HEK293 (cell line): ENCODE data around the gene MYBPH.

ENCODE experiments used
- CTCF ChIA-PET: fragments of 350-600 bp; formaldehyde crosslinking; extraction: SDS; loops from one replicate; lab custom pipeline; 2021; ENCODE audit warnings: antibody characterized with exemption; lab: Yijun Ruan, JAX
- POLR2A ChIA-PET: fragments of 300-600 bp; formaldehyde crosslinking; extraction: SDS; loops from one replicate; lab custom pipeline; 2020; ENCODE audit warnings: antibody characterized with exemption, inconsistent platforms; lab: Yijun Ruan, JAX
- H3K27ac ChIP-seq: fragments of 200-500 bp; sonication (Bioruptor generic); 2 replicates; pipeline ENCODE4 v1.5.1; 2014; ENCODE audit warnings: low read depth, low read length, control low read depth, inconsistent platforms; ENCODE audit errors: extremely low read depth
- H3K36me3 ChIP-seq, 2 experiments: fragments of 200-500 bp in 1 of 2; sonication (Bioruptor generic) in 1 of 2; 1 replicate in 1 of 2; 2 replicates in 1 of 2; pipeline ENCODE4 v1.5.1; 2014 to 2017; ENCODE audit warnings: inconsistent platforms in 2 of 2, low read length in 2 of 2; ENCODE audit not compliant: control insufficient read depth in 2 of 2, insufficient read depth in 1 of 2
- H3K4me1 ChIP-seq: fragments of 200-500 bp; sonication (Bioruptor generic); 2 replicates; pipeline ENCODE4 v1.5.1; 2014; ENCODE audit warnings: mild to moderate bottlenecking, low read length, inconsistent platforms; ENCODE audit not compliant: control insufficient read depth, insufficient read depth
- H3K4me3 ChIP-seq: 2 replicates; pipeline ENCODE4 v1.5.1; 2011; ENCODE audit warnings: low read depth, mild to moderate bottlenecking, control low read depth, low read length, moderate library complexity
- H3K9me3 ChIP-seq: fragments of 200-500 bp; sonication (Bioruptor generic); 2 replicates; pipeline ENCODE4 v1.5.1; 2014; ENCODE audit warnings: low read depth, low read length, inconsistent platforms; ENCODE audit not compliant: control insufficient read depth, insufficient read depth
- CTCF ChIP-seq: fragments of 450-650 bp; formaldehyde crosslinking; IDR thresholded peaks from 2 replicates; pipeline ENCODE4 v1.5.1; 2016; ENCODE audit warnings: missing biosample characterization, missing genetic modification characterization
- FEZF1 ChIP-seq: fragments of 450-650 bp; formaldehyde crosslinking; IDR thresholded peaks from 2 replicates; pipeline ENCODE4 v1.5.1; 2016; ENCODE audit warnings: missing biosample characterization, missing genetic modification characterization
- GFI1B ChIP-seq: fragments of 450-650 bp; formaldehyde crosslinking; IDR thresholded peaks from 2 replicates; pipeline ENCODE4 v1.5.1; 2016; ENCODE audit warnings: missing biosample characterization, missing genetic modification characterization
- HIC1 ChIP-seq: fragments of 450-650 bp; formaldehyde crosslinking; IDR thresholded peaks from 2 replicates; pipeline ENCODE4 v1.5.1; 2016; ENCODE audit warnings: missing biosample characterization, missing genetic modification characterization
- MZF1 ChIP-seq: fragments of 450-650 bp; formaldehyde crosslinking; IDR thresholded peaks from 2 replicates; pipeline ENCODE4 v1.5.1; 2017; ENCODE audit warnings: missing biosample characterization, missing genetic modification characterization, borderline replicate concordance
- SP7 ChIP-seq: fragments of 450-650 bp; formaldehyde crosslinking; IDR thresholded peaks from 2 replicates; pipeline ENCODE4 v1.5.1; 2016; ENCODE audit warnings: missing biosample characterization, missing genetic modification characterization
- ZNF184 ChIP-seq: fragments of 450-650 bp; IDR thresholded peaks from 2 replicates; pipeline ENCODE4 v1.5.1; 2018; ENCODE audit warnings: missing biosample characterization, mild to moderate bottlenecking, missing genetic modification characterization
- ZNF19 ChIP-seq: fragments of 450-650 bp; formaldehyde crosslinking; IDR thresholded peaks from 2 replicates; pipeline ENCODE4; 2016; ENCODE audit warnings: missing biosample characterization, missing genetic modification characterization, low read depth
- ZNF211 ChIP-seq: fragments of 450-650 bp; formaldehyde crosslinking; IDR thresholded peaks from 2 replicates; pipeline ENCODE4 v1.5.1; 2016; ENCODE audit warnings: low read depth, missing biosample characterization, missing genetic modification characterization
- ZNF292 ChIP-seq: fragments of 450-650 bp; formaldehyde crosslinking; IDR thresholded peaks from 2 replicates; pipeline ENCODE4 v1.5.1; 2016; ENCODE audit warnings: low read depth, missing biosample characterization, missing genetic modification characterization, borderline replicate concordance
- ZNF514 ChIP-seq: fragments of 450-650 bp; formaldehyde crosslinking; IDR thresholded peaks from 2 replicates; pipeline ENCODE4 v1.5.1; 2016; ENCODE audit warnings: missing biosample characterization, missing genetic modification characterization
- ZNF530 ChIP-seq: fragments of 450-650 bp; formaldehyde crosslinking; IDR thresholded peaks from 2 replicates; pipeline ENCODE4 v1.5.1; 2016; ENCODE audit warnings: low read depth, missing biosample characterization, missing genetic modification characterization
- ZNF580 ChIP-seq: fragments of 450-650 bp; formaldehyde crosslinking; IDR thresholded peaks from 2 replicates; pipeline ENCODE4 v1.5.1; 2016; ENCODE audit warnings: missing biosample characterization, missing genetic modification characterization
- ZNF600 ChIP-seq: fragments of 450-650 bp; formaldehyde crosslinking; IDR thresholded peaks from 2 replicates; pipeline ENCODE4 v1.5.1; 2016; ENCODE audit warnings: missing biosample characterization, missing genetic modification characterization
- ZNF626 ChIP-seq: fragments of 450-650 bp; sonication (Bioruptor Pico); formaldehyde crosslinking; IDR thresholded peaks from 2 replicates; pipeline ENCODE4 v1.5.1; 2018; ENCODE audit warnings: missing biosample characterization, missing genetic modification characterization, inconsistent platforms
- ZNF670 ChIP-seq: fragments of 450-650 bp; formaldehyde crosslinking; IDR thresholded peaks from 2 replicates; pipeline ENCODE4 v1.5.1; 2016; ENCODE audit warnings: missing biosample characterization, missing genetic modification characterization, low read depth
- ZNF837 ChIP-seq: fragments of 450-650 bp; formaldehyde crosslinking; IDR thresholded peaks from 2 replicates; pipeline ENCODE4 v1.5.1; 2016; ENCODE audit warnings: missing biosample characterization, missing genetic modification characterization
- TF ChIP-seq, protein P1 (sequence below): fragments of 450-650 bp; formaldehyde crosslinking; IDR thresholded peaks from 2 replicates; pipeline ENCODE4 v1.5.1; 2016; ENCODE audit warnings: missing biosample characterization, missing genetic modification characterization

The MYBPH gene

GRCh38 chr1:203142684-203143408 is 32.8 kb downstream of the MYBPH start (continued):
- TF ChIP-seq HIC1 (tag by site-specific recombination) = no peak
- no peak for TF ChIP-seq ZNF292 (tag by site-specific recombination)
- TF ChIP-seq ZNF19 (tag by site-specific recombination) = no peak
- TF ChIP-seq ZNF184 (tag by site-specific recombination) = no peak
- TF ChIP-seq, protein P1, sequence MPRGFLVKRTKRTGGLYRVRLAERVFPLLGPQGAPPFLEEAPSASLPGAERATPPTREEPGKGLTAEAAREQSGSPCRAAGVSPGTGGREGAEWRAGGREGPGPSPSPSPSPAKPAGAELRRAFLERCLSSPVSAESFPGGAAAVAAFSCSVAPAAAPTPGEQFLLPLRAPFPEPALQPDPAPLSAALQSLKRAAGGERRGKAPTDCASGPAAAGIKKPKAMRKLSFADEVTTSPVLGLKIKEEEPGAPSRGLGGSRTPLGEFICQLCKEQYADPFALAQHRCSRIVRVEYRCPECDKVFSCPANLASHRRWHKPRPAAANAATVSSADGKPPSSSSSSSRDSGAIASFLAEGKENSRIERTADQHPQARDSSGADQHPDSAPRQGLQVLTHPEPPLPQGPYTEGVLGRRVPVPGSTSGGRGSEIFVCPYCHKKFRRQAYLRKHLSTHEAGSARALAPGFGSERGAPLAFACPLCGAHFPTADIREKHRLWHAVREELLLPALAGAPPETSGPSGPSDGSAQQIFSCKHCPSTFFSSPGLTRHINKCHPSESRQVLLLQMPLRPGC = no peak
- no peak for TF ChIP-seq ZNF670 (tag by site-specific recombination)
- no peak for TF ChIP-seq ZNF600 (tag by site-specific recombination)

GRCh38 chr1:203142124-203142523 is 33.5 kb downstream of the MYBPH start:
- CTCF ChIA-PET = interaction anchor here (0.8 to 2.4 kb wide), 4 partner anchors 12 to 102 kb away, joined by 3 to 7 read pairs (median 5); no protein-coding TSS in a partner anchor
- H3K4me1 ChIP-seq = peaks cover 2% of the 10 kb centered on the region; the same call in 1 of the 2 replicates

More at GRCh38 chr1:203142124-203142523, 33.5 kb downstream of the MYBPH start:
- Histone ChIP-seq H3K4me3 (no peak overlapping the region), H3K27ac (no peak overlapping the region), H3K9me3 (no peaks in the 10 kb centered on the region), H3K36me3 (no peaks in the 10 kb centered on the region)
- POLR2A ChIA-PET = no interaction called here
- no peak for TF ChIP-seq CTCF (tag by site-specific recombination)
- no peak for TF ChIP-seq ZNF530 (tag by site-specific recombination)
- no peak for TF ChIP-seq SP7 (tag by site-specific recombination)
- TF ChIP-seq ZNF580 (tag by site-specific recombination) = no peak
- TF ChIP-seq ZNF626 = no peak
- no peak for TF ChIP-seq FEZF1
- no peak for TF ChIP-seq ZNF211 (tag by site-specific recombination)
- TF ChIP-seq ZNF514 = no peak
- TF ChIP-seq MZF1 (tag by site-specific recombination) = no peak
- TF ChIP-seq ZNF837 (tag by site-specific recombination) = no peak
- no peak for TF ChIP-seq GFI1B (tag by site-specific recombination)
